Kidney epithelial cell (primary cell): ENCODE measurements around the gene LRRC42. TPM values are rescaled to one million over a fixed set of nuclear protein-coding genes. Genes with fewer than 3 reads are reported as not detected.

ENCODE experiments used
- DNase-seq: peaks from one replicate; pipeline ENCODE4 v3.0.0-alpha.2; 2010; ENCODE audit warnings: low read depth
- H3K27me3 ChIP-seq: 2 replicates; pipeline ENCODE4 v1.6.0; 2011; ENCODE audit warnings: low read length; ENCODE audit not compliant: control insufficient read depth, insufficient read depth
- H3K36me3 ChIP-seq: 2 replicates; pipeline ENCODE4 v1.5.1; 2011; ENCODE audit warnings: low read length; ENCODE audit not compliant: control insufficient read depth, insufficient read depth
- H3K4me3 ChIP-seq: 2 replicates; pipeline ENCODE4 v1.5.1; 2011; ENCODE audit warnings: low read depth, mild to moderate bottlenecking, control low read depth, low read length
- CTCF ChIP-seq: IDR thresholded peaks from 2 replicates; pipeline ENCODE4 v1.5.1; 2011; ENCODE audit warnings: mild to moderate bottlenecking, moderate library complexity, low read length, control low read depth, inconsistent platforms; ENCODE audit not compliant: insufficient read depth, poor library complexity, severe bottlenecking
- total RNA-seq: library from RNA; depleted of rRNA; stranded (reverse); fragments of >200 nt; gene quantifications from 2 replicates; pipeline ENCODE4 v1.2.3, GENCODE V29; 2015

The LRRC42 gene
- total RNA-seq = 40.7 and 45.7 TPM in 2 replicates

GRCh38 chr1:53946252-53947171 is at the start of gene LRRC42:
TSS of gene LRRC42 (plus strand) at chr1:53946350. CDS start at chr1:53952000, 5,650 bp downstream.
- TF ChIP-seq CTCF = no peak
- Histone ChIP-seq H3K4me3 (peak within 1 kb of the TSS; percentile 95), H3K27me3 (no peaks in the 10 kb centered on the region), H3K36me3 (no peaks in the 10 kb centered on the region)
- DNase-seq = no peak

GRCh38 chr1:53896635-53897229 is 49.4 kb upstream of the LRRC42 start:
- TF ChIP-seq CTCF = no peak
- no peak overlapping the region for H3K4me3 ChIP-seq
- no peaks in the 10 kb centered on the region for H3K27me3 ChIP-seq
- no peaks in the 10 kb centered on the region for H3K36me3 ChIP-seq
- peak; percentile 43 for DNase-seq

- TF ChIP-seq CTCF = no peak
- H3K36me3 ChIP-seq = no peaks in the 10 kb centered on the region
- H3K27me3 ChIP-seq = no peaks in the 10 kb centered on the region
- H3K4me3 ChIP-seq = no peak overlapping the region
- DNase-seq = peak; percentile 31
Observed at GRCh38 chr1:53899206-53899628, 46.9 kb upstream of the LRRC42 start.

- DNase-seq = no peak
- Histone ChIP-seq H3K36me3 (no peaks in the 10 kb centered on the region), H3K27me3 (no peaks in the 10 kb centered on the region), H3K4me3 (no peak overlapping the region)
- no peak for TF ChIP-seq CTCF
Observed at GRCh38 chr1:53899708-53900107, 46.4 kb upstream of the LRRC42 start.

- Histone ChIP-seq H3K36me3 (no peaks in the 10 kb centered on the region), H3K27me3 (no peaks in the 10 kb centered on the region), H3K4me3 (no peak overlapping the region)
- TF ChIP-seq CTCF = no peak
- DNase-seq = no peak
Observed at GRCh38 chr1:53902235-53903138, 43.7 kb upstream of the LRRC42 start.
